Stimulated activated CD8-positive, alpha-beta memory T cell treated with anti-CD3 and anti-CD28 coated beads, Interleukin-4, amount 100 ng/mL, for 1 hour (primary cell): ENCODE measurements around the gene ADRA2A.

ENCODE experiments used
- DNase-seq, 2 donors: peaks; one replicate each; pipeline ENCODE4 v3.0.0-alpha.2; 2020; ENCODE audit warnings: low read depth in 2 of 2, low spot score in 1 of 2

ADRA2A gene

DNA sequence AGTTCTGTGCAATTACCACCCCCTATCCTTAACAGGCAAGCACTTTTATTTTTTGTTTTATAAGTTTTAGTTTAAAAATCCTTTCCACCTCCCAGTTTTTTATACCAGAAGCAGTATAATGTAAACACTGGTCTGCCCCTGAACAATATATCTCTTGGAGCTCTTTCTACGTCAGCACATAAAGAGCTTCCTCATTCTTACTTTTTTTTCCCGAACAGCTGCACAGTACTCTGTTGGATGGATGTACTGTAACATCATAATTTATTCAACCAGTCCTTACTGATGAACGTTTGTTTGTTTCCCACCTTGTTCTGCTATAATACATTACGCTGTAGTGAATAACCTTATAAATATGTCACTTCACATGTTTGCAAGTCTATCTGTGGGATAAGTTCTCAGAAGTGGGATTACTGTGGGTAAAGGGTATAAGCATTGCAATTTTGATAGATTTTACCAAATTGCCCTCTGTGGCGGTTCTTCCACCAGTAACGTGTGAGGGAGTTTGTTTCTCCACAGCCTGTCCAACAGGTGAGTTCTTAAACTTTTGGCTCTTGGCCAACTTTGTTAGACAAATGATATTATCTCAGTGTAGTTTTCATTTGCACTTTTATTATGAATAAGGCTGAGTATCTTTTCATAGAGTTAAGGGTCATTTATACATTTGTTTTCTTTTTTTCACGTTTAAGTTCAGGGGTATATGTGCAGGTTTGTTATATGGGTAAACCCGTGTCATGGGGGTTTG lies 32.8 kb downstream of the ADRA2A start:
- no peak for DNase-seq

DNA sequence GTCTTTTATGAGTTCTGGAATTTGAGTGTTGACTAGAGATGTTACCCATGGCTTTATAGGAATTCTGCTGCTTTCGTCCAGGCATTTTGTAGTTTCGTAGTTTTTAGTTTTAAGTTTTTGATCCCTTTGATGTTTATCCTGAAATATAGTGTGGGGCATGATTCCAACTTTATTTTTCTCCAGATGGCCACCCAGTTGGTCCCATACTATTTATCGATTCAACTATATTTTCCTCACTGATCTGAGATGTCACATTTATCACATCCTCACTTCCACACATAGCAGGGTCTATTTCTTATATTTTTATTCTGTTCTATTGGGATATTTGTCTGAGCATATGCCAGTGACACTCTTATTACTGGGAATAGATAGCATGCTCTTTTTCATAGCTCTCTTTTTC lies 33.9 kb downstream of the ADRA2A start:
- DNase-seq, result no peak

DNA sequence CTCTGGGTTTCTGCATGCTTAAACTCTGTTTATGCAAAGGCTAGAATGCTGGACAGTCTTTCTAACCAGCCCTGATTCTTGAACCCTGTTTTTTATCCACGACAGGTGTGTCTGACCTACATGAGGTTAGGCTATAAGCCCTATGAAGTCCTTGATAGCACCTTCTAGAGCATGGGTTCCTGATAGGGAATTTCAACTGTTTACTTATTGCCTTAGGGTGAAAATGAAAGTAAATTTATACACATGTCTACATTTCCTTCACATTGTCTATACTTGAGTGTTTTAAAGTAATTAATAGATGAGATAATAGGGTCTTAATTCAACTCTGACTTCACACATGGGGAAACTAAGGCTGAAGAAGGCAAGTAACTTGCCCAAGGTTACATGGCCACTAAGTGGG lies 35.5 kb downstream of the ADRA2A start:
- no peak for DNase-seq

DNA sequence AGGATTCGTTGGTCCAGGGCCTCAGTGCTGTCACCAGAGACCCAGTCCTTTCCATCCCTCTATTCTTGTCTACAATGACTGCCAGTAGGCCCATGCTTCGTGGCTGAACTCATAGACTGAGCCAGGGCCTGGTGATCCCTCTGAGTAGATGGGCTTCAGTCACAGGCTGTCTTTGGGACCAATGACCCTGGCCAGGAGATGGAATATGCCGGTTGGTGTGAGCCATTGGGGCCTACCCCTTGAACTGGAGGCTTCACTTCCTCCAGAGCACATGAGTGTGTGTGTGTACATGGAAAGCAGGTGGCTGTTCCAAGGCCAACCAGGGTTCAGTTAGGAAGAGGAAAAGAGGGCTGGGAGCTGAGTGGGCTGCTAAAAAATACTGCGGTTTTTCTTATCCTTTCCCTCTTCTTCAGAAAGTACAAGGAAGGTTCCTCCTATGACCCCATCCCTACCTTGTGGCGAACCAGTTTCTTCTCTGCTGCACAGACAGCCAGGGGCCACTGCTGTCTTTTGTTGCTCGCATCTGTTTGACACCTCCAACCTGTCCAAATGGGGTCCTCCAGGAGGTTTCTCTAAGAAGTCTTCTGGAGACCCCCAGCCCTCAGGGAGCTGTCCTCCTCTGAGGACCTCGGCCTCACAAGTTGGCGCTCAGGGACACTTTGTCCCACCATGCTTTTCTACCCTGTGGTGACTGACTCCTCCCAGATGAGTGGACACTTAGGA lies 36.6 kb downstream of the ADRA2A start:
- DNase-seq, result no peak

DNA sequence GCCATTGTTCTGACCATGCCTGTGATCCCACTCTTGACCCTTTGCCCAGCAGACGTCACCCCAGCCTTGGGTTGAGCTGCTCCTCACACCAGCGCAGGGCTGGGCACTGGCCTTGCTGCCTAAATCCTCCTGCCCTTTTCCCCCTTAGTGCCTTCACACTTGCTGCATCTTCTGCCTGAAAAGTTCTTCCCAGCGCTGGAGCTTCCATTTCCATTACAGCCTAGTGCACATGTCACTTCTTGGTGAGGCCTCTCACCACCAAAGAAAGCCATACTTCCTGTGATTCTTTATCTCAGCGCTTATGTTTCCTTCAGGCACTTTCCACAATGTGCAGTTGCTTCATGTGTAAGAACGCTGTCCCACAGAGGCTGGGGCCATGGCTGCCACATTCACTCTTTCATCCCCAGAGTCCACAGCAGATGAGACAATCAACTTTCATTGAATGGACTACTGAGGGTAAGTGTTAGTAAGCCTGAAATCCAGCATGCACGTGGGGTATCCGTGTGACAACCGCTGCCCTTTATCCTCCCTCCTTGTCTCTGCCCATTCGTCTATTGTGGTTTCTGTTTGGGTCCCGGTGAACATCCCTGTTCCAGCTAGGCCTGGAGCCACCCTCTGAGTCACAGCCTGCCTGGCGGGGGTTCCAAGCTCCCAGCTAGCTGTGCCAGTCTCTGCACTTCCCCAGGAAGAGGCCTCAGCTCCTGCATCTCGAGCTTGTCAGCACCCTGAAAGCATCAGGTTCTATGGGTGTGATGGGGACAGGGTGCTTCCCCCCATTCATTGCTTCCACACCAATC lies 37.3 kb downstream of the ADRA2A start:
- DNase-seq, result no peak

DNA sequence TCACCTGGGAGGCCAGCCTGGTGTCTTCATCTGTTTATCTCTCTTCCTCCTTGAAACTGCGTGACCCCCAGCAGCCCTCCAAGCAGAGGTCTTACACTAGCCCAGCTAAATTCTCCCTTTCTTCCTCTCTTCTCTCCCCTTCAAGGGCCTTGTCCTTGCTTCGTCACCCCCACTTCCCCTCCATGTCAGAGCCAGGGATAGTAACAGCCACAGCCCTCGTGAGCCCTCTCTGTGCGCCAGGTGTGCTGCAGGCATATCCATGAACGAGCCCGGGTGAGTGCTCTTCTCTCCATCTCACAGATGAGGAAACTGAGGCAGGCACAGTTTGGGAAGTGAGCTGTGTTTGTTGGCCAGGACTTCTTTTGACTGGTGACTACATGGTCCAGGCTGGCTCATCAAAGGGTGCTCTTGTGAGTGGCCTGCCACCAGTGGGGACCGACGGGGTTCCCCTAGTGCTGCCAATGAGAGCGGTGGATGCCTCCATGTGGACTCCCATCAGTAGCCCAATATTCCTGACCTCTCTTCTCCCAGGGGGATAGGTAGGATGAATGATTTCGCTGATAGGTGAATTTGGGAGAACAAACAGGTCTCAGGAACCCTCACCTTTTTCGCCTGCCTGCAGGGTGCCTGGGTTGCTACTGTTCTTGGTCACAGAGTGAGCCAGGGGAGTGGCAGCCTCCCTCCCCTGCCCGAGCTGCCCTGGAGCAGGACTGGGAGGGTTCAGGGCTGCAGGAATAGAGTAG lies 38.1 kb downstream of the ADRA2A start:
- DNase-seq, result no peak

DNA sequence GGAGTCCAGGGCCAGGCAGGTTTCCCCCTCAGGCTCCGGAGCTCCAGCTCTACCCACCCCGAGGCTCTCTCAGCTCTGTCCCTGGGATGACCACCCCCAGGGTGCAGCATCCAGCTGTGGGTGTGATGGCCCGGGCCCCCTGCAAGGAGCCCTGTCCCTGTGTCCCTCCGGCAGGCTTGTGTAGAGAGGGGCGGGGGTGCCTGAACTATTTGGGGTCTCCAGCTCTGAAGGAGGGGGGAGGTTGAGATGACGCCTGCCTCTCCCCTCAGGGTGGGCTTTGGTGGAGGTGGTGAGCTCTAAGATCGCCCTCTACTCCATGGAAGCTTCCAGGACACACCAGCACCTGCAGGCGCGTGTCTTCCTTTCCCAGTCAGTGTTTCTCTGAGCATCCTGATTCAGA lies 39.4 kb downstream of the ADRA2A start:
- no peak for DNase-seq

DNA sequence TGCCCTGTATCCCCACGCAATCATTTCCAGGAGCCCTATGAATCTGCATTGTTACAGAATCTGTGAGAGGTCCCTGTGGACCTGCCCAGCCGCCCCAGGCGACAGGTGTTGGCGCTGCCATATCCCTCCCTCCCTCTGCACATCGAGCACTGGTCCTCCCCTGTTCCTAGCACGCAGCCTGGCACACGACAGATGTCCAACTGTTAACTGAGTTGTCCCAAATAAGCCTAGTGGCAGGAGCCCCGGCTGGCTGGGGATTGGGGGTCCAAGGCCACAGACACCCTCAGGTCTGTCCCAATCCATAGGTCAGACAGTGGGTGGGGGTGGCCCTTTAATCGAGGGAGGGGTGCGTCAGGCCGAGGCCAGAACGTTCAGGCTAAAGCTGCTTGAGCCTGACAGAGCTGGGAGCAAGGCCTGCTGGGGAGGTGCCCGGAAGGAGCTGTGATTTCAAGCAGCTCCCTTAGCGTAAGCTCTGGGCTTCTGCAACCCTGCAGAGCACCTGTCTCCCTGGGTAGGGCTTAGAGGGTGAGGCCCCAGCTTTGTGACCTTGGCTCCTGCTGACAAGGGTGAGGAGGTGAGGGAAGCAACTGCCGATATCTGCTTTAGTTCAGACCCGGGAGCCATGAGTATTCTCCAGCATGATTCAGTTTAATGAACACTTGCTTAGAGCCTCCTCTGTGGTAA lies 40.1 kb downstream of the ADRA2A start:
- DNase-seq, result no peak

DNA sequence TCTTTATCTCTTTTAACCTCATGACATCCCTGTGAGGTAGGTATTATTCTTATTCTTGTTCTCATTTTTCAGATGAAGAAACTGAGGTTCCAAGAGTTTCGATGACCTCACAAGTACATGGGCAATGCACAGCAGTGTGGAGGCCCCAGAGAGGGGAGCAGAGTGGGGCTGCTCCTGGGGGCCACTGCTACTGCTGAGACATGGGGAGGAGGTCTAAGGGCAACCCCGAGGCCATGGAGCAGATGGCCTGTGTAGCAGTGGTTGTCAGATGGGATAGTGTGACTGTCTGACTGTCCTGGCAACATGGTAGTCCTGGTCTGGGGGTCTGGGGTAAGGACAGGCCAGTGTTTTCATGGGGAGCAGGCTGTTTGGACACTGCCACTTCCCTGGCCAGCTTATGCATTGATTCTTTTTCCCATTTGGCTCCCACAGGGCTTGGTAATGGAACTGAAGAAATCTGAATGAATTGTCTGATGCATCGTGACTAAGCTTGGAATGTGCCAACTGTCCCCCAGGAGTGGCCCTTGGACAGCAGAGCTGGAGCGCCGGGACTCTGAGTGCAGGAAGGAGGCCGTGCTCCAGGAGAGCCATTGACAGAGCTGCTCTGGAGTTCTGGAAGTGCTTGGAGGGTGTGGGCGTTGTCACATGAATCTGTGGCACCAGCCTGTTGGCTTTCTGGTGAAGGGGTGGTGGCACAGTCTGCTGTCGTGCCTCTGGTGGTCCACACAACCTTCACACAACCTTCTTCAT lies 40.9 kb downstream of the ADRA2A start:
- DNase-seq, result no peak

DNA sequence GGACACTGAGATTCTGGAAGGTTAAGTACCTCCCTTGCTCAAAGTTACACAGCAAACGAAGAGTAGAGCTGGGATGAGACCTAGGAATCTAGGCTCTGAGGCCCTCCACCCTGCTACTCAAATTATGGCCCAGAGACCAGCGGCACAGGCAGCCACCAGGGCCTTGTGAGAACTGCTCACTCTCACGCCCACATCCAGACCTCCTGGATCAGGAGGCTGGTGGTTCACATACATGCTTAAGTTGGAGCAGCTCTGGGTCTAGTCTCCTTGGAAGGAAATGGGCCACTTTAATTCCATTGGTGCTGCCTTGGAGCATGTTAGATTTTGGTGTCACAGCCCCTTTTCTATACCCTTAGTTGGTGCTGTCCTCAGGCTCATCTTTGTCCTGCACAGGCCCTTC lies 41.9 kb downstream of the ADRA2A start:
- no peak for DNase-seq

DNA sequence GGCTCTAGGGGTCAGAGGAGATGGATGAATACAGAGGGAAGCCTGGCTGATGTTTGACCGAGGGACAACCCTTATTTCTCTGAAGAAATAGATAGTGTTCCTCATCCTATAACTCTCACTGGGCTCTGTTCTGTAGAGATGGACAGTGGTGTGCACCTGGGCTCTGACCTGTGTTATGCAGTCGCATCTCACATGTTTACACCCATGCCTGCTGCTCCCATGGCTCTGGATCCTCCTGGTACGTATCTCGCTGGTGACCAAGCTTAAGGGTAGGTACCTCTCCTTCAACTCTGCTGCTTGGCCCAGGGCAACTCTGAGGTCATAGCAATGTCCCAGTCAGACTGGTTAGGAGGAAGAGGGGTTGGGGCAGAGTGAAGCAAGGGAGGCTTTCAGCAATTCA lies 42.8 kb downstream of the ADRA2A start:
- DNase-seq, result no peak

DNA sequence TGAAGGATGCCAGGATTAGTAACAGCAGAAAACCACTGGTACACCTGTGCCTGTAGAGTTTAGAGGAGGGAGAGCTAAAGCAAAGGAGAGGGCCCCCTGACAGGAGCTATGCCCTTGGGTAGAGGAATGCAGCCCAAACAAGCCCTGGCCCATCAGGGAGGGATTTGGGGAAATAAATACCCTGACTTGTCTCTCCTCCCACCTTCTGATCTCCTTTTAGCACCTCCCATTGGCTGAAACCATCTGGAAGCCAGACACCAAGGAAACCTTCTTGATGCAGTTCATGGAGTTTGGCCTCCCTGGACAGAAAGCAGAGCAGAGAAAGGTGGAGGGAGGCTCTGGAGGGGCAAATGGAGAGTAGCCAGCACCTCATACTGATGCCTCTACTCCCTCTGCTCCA lies 45.3 kb downstream of the ADRA2A start:
- DNase-seq, result no peak

DNA sequence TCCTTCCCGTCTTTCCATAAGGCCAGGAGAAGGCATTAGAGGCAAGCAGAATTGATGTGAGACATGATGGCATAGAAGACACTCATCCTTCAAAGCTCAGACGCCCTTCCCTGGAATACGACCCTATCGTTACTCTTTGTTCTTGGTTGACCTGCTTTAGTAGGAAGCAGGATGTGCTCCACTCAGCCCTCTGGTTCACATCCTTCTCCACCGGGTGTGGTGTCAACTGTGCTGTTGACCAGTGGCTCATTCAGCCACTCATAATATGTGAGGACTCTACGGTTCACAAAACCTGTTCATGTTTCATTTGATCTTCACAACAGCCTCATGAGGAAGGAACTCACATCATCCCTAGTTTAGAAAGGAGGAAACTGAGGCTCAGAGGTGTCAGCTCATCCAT lies 47.1 kb downstream of the ADRA2A start:
- no peak for DNase-seq

DNA sequence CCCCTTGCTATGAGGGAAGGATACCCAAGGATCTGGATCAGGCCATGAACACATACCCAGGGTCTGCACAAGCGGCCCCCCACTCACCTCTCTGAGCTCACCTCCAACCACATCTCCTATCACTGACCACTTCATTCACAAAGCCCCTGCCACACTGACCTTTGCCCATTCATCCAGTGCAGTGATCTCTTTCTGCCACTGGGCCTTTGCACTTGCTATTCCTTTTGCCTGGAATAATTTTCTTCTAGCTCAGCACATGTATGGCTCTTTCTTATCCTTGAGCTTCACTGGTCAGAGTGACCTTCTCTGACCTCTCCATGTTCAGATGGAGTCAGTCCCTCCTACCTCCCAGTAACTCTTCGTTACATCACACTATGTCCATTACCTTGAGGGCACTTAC lies 48.3 kb downstream of the ADRA2A start:
- no peak for DNase-seq

DNA sequence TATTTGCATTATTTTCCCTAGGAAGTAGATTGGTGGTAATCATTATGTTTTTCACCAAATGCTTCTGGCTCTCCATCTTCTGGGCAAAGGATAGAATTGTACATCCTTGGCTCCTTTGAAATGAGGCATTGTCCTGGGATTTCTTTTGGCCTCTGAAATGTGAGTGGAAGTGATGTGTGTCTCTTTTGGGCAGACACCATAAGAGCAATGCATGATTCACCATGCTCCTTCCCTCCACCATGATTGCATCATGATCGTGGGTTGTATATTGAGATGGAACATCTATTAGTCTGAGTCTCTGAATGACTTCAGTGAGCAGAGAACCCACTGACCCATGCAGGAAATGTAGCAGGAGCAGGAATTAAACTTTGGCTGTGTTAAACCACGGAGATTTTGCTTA lies 49.2 kb downstream of the ADRA2A start:
- DNase-seq, result no peak

DNA sequence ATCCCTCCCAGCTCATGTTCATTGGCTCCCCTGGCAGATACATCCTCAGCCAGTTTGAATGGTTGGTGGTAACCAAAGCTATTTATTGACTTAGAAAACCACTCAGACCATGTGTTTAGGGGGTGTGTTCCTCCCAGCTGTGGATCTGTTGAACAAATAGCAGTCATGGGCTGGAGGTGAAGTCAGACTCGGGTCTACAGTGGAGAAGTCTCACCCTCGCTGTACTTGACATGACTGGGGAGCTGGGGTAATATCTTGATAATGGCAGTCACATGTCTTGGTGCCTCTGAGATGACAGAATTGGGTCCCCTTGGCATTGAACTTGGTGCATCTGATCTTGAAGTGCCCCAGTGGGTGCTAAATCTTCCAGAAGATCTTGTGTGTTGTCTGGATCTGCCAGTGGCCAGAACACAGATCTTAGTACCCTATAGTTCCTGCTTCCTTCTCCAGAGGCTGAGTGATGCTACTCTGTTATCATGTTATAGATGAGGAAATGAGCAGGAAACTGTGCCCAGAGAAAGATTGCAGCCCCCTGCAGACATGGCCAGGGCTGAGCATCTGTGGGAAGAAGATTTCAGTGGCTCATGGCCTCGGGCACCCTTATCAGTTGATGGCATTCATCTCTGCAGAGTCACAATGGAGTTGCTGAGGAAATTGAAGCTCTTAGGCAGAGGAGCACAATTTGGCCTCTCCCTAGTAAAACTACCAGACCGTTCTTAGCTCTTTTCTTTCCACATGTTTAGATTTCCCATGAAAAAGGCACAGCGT lies 50.4 kb downstream of the ADRA2A start:
- DNase-seq, result no peak

DNA sequence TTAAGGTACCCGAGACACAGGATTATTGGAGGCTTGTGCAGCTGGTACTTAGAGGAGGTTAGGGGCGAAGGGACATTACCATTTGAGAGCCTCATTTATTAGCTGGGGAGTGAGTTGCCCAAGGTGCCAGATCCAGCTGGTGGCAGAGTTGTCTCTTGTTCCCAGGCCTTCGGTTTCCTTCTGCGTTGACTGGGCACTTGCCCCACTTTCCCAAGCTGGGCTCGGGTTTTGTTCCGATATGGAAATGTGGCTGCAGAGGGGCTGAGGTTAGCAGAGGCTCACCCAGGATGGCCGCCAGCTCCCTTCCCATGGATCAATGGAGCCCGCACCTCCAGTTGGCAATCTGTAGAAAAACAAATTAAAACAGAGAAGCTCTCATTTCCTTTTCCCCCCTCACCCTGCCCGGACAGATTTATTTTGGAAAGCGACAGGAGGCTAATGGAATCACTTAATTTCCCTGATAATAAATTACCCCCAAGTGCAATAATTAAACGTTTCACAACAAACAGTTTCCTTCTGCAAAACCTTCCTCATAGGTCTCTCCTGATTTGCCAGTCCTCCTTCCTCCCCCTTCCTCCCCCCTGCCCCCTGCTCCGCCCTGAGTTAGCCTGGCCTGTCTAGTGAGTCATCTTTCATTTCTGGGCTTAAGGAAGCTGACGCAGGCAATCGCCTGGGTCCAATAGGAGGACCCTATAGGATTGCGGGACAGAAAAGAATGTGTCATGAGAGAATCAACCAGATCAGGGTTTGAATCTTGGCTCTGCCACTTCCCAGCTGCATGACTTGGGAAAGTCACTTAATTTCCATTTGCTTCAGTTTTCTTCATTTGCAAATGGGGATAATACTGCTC lies 51.7 kb downstream of the ADRA2A start:
- DNase-seq, result no peak

DNA sequence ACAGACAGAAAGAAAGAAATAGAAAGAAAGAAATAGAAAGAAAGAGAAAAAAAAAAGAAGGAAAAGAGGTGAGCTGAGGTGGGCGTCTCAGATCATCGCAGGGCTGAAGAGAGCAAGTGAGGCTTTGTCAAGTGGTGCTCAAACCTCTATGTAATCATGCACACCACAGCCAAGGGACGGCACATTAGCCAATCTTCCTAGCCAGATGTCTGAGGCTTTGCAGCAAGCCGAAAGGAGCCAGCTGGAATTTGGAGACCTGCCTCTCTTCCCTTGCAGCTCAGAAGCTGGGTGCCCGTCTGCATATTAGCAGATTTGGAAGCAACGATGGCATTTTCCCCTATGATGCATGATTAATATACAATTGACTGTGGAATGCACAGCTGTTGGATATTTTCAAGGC lies 52.5 kb downstream of the ADRA2A start:
- DNase-seq, result no peak
